ENCODE data around the gene DNAJB1. TPM values are rescaled to one million over a fixed set of nuclear protein-coding genes. Genes with fewer than 3 reads are reported as not detected.

DNAJB1 gene
- total RNA-seq, 2 experiments from 2014 or later = 110 to 112 TPM

GRCh38 chr19:14530506-14530905 lies 12.3 kb upstream of the DNAJB1 start:
- Mint-ChIP-seq H3K27me3 (ENCODE audit: low read depth) (no peaks in the 10 kb centered on the region), H3K36me3 (ENCODE audit: low read depth) (peaks cover 15% of the 10 kb centered on the region), H3K4me1 (ENCODE audit: low read depth) (peaks cover 27% of the 10 kb centered on the region), H3K9me3 (ENCODE audit: insufficient read depth) (no peaks in the 10 kb centered on the region), H3K4me3 (peak overlapping the region; percentile 59), H3K27ac (peak overlapping the region; percentile 37)
- ATAC-seq (no peak), DNase-seq (no peak)
- ChIA-PET CTCF (interaction anchor here (1.2 to 1.9 kb wide), 4 partner anchors 20 to 26 kb away, joined by 4 to 9 read pairs (median 6); no protein-coding TSS in a partner anchor), POLR2A (interaction anchor here (1.0 to 3.7 kb wide), 3 partner anchors 13 to 23 kb away, joined by 3 to 37 read pairs (median 8); partner anchors contain the start of gene DNAJB1)

DNA sequence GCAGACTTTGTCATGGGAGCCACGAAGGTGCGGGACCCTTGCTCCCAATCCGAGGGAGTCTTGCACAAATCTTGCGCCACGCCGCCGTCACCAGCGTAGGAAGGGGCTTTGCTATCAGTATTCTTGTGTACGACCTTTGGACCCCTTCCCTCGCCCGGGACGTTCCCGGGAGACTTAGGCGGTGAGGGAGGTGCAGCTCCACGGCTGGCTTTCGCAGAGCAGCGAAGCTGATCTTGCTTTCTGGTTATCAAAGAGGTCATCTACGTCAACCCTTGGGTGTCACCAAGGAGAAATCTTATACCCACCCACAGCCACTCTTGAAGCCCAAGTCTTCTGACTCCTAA lies 11.8 kb upstream of the DNAJB1 start:
- Mint-ChIP-seq H3K27ac (peak overlapping the region; percentile 96), H3K9me3 (ENCODE audit: insufficient read depth) (no peaks in the 10 kb centered on the region), H3K4me1 (ENCODE audit: low read depth) (peaks cover 27% of the 10 kb centered on the region), H3K27me3 (ENCODE audit: low read depth) (no peaks in the 10 kb centered on the region), H3K4me3 (peak overlapping the region; percentile 97), H3K36me3 (ENCODE audit: low read depth) (peaks cover 15% of the 10 kb centered on the region)
- ChIA-PET POLR2A (interaction anchor here (0.8 to 3.7 kb wide), 3 partner anchors 12 to 24 kb away, joined by 3 to 37 read pairs (median 8); partner anchors contain the start of gene DNAJB1), CTCF (interaction anchor here (0.7 to 1.9 kb wide), 4 partner anchors 21 to 55 kb away, joined by 3 to 9 read pairs (median 6); partner anchors contain the start of gene PTGER1)
- ATAC-seq (peak; percentile 1), DNase-seq (no peak)

GRCh38 chr19:14529254-14530004 lies 11.2 kb upstream of the DNAJB1 start, which contains the start of gene TECR:
TECR (plus strand) TSS chr19:14529594; CDS start chr19:14529697, 103 bp downstream.
- peaks cover 15% of the 10 kb centered on the region for H3K36me3 Mint-ChIP-seq (ENCODE audit: low read depth)
- H3K4me3 Mint-ChIP-seq = peak within 1 kb of the TSS; percentile 97
- peak; percentile 100 for DNase-seq
- peak within 1 kb of the TSS; percentile 96 for H3K27ac Mint-ChIP-seq
- ATAC-seq = peak; percentile 98
- ChIA-PET POLR2A (interaction anchor here (0.7 to 3.7 kb wide), 4 partner anchors 12 to 24 kb away, joined by 3 to 37 read pairs (median 6); partner anchors contain the start of gene DNAJB1), CTCF (interaction anchor here (0.7 to 1.9 kb wide), 4 partner anchors 21 to 54 kb away, joined by 3 to 9 read pairs (median 6); partner anchors contain the start of gene PTGER1)
- H3K27me3 Mint-ChIP-seq (ENCODE audit: low read depth) = no peaks in the 10 kb centered on the region
- peaks cover 27% of the 10 kb centered on the region for H3K4me1 Mint-ChIP-seq (ENCODE audit: low read depth)
- H3K9me3 Mint-ChIP-seq (ENCODE audit: insufficient read depth) = no peaks in the 10 kb centered on the region

DNA sequence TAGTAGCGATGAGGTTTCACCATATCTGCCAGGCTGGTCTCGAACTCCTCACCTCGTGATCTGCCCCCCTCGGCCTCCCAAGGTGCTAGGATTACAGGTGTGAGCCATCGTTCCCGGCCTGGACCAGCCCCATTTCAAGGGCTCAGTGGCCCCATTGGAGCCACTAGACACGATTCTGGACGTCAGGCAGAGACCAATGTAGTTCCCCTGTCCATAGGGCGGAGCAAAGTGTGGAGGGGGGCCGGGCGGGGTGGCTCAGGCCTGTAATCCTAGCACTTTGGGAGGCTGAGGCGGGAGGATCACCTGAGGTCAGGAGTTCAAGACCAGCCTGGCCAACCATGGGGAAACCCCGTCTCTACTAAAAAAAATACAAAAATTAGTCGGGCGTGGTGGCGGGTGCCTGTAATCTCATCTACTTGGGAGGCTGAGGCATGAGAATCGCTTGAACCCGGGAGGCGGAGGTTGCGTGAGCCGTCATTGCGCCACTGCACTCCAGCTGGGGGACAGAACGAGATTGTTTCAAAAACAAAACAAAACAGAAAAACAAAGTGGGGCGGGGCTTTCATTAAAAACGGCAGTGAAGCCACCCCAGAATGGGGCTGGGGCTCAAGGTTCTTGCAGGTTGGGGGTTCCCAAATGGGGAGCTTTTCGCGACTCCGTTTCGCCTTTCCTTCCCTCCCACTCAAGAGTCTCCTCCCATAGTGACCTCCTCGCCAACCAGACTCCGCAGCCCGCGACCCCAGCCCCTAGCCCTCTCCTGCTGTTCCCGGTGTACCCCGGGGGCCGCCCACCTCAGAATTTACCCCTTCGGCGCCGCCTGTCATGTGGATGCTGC lies 10.4 kb upstream of the DNAJB1 start:
- CTCF ChIA-PET = no interaction called here
- peaks cover 30% of the 10 kb centered on the region for H3K4me1 Mint-ChIP-seq (ENCODE audit: low read depth)
- H3K4me3 Mint-ChIP-seq = peak overlapping the region; percentile 97

GRCh38 chr19:14526423-14526822 lies 8.2 kb upstream of the DNAJB1 start:
- Mint-ChIP-seq H3K27me3 (ENCODE audit: low read depth) (no peaks in the 10 kb centered on the region), H3K4me1 (ENCODE audit: low read depth) (peaks cover 41% of the 10 kb centered on the region), H3K9me3 (ENCODE audit: insufficient read depth) (no peaks in the 10 kb centered on the region), H3K4me3 (no peak overlapping the region), H3K36me3 (ENCODE audit: low read depth) (peaks cover 4% of the 10 kb centered on the region), H3K27ac (no peak overlapping the region)
- CTCF ChIA-PET = interaction anchor here (0.6 to 1.2 kb wide), 4 partner anchors 9 to 46 kb away, joined by 3 to 6 read pairs (median 3); partner anchors contain the start of gene NDUFB7
- POLR2A ChIA-PET = interaction anchor here (1.5 kb wide), 1 partner anchor 9 kb away, joined by 11 read pairs; the partner anchor contains the start of gene DNAJB1
- ATAC-seq = no peak
- no peak for DNase-seq

More for the DNA sequence above, 10.4 kb upstream of the DNAJB1 start:
- ATAC-seq (no peak), DNase-seq (no peak)
- no peaks in the 10 kb centered on the region for H3K27me3 Mint-ChIP-seq (ENCODE audit: low read depth)
- H3K27ac Mint-ChIP-seq = peak overlapping the region; percentile 96
- no peaks in the 10 kb centered on the region for H3K9me3 Mint-ChIP-seq (ENCODE audit: insufficient read depth)
- POLR2A ChIA-PET = interaction anchor here (0.7 to 3.7 kb wide), 4 partner anchors 11 to 30 kb away, joined by 3 to 37 read pairs (median 6); partner anchors contain the start of gene DNAJB1
- peaks cover 14% of the 10 kb centered on the region for H3K36me3 Mint-ChIP-seq (ENCODE audit: low read depth)

DNA sequence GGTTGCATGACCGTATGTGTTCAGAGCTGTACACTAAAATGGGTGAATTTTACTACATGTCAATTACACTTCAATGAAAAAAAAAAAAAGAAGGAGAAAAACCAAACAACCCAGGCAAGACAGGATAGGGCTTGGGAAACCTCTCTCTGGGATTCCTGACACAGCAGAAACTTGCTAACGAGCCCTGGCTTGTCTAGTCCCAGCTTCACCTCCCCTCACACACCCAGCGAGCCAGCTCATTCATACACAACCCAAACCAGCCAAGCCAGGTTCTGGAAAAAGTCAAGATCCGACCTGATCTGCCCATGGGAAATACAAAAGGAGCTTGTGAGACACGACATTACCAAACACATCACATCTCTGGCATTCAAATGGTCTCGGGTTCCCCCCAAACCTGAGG lies 7.5 kb upstream of the DNAJB1 start:
- ChIA-PET POLR2A (interaction anchor here (1.5 kb wide), 1 partner anchor 8 kb away, joined by 11 read pairs; the partner anchor contains the start of gene DNAJB1), CTCF (interaction anchor here (0.6 to 1.2 kb wide), 4 partner anchors 8 to 46 kb away, joined by 3 to 6 read pairs (median 3); partner anchors contain the start of gene NDUFB7)
- H3K9me3 Mint-ChIP-seq (ENCODE audit: insufficient read depth) = no peaks in the 10 kb centered on the region
- H3K36me3 Mint-ChIP-seq (ENCODE audit: low read depth) = peaks cover 4% of the 10 kb centered on the region
- ATAC-seq = no peak
- peaks cover 37% of the 10 kb centered on the region for H3K4me1 Mint-ChIP-seq (ENCODE audit: low read depth)
- no peak overlapping the region for H3K4me3 Mint-ChIP-seq
- DNase-seq = no peak
- no peak overlapping the region for H3K27ac Mint-ChIP-seq
- H3K27me3 Mint-ChIP-seq (ENCODE audit: low read depth) = no peaks in the 10 kb centered on the region

DNA sequence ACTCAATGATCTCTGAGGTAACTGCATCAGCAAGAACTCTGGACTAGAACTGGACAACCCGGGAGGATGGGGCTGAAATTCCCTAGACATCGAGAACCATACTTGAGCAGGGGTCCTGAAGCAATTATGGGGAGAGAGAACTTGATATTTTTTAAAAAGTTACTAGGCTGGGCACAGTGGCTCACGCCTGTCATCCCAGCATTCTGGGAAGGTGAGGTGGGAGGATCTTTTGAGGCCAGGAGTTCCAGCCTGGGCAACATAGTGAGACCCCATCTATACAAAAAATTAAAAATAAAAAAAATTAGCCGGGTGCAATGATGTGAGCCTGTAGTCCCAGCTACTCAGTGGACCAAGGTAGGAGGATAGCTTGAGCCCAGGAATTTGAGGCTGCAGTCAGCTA lies 2.3 kb upstream of the DNAJB1 start:
- POLR2A ChIA-PET = interaction anchor here (1.3 to 11.2 kb wide), 2 partner anchors 14 to 859 kb away, joined by 3 to 203 read pairs; partner anchors contain the start of gene AKAP8
- Mint-ChIP-seq H3K4me1 (ENCODE audit: low read depth) (peaks cover 59% of the 10 kb centered on the region), H3K27me3 (ENCODE audit: low read depth) (no peaks in the 10 kb centered on the region), H3K36me3 (ENCODE audit: low read depth) (peaks cover 29% of the 10 kb centered on the region), H3K4me3 (no peak overlapping the region), H3K9me3 (ENCODE audit: insufficient read depth) (no peaks in the 10 kb centered on the region), H3K27ac (peak overlapping the region; percentile 88)
- no peak for ATAC-seq
- DNase-seq = no peak
- CTCF ChIA-PET = interaction anchor here (0.9 kb wide), 1 partner anchor 15 kb away, joined by 3 read pairs; no protein-coding TSS in a partner anchor

- peaks cover 35% of the 10 kb centered on the region for H3K36me3 Mint-ChIP-seq (ENCODE audit: low read depth)
- peaks cover 65% of the 10 kb centered on the region for H3K4me1 Mint-ChIP-seq (ENCODE audit: low read depth)
- CTCF ChIA-PET = interaction anchor here (3.5 to 5.2 kb wide), 2 partner anchors 13 to 31 kb away, joined by 10 to 75 read pairs; no protein-coding TSS in a partner anchor
- no peaks in the 10 kb centered on the region for H3K9me3 Mint-ChIP-seq (ENCODE audit: insufficient read depth)
- peak overlapping the region; percentile 47 for H3K4me3 Mint-ChIP-seq
- no peaks in the 10 kb centered on the region for H3K27me3 Mint-ChIP-seq (ENCODE audit: low read depth)
- H3K27ac Mint-ChIP-seq = peak overlapping the region; percentile 88
- ATAC-seq (no peak), DNase-seq (no peak)
- POLR2A ChIA-PET = interaction anchor here (11.2 kb wide), 1 partner anchor 13 kb away, joined by 203 read pairs; no protein-coding TSS in a partner anchor
Observed at GRCh38 chr19:14519860-14520407, 1.7 kb upstream of the DNAJB1 start.

- H3K9me3 Mint-ChIP-seq (ENCODE audit: insufficient read depth) = no peaks in the 10 kb centered on the region
- no peaks in the 10 kb centered on the region for H3K27me3 Mint-ChIP-seq (ENCODE audit: low read depth)
- ATAC-seq (no peak), DNase-seq (no peak)
- POLR2A ChIA-PET = interaction anchor here (3.6 to 11.2 kb wide), 2 partner anchors 9 to 13 kb away, joined by 37 to 203 read pairs; partner anchors contain the start of gene TECR
- peaks cover 71% of the 10 kb centered on the region for H3K4me1 Mint-ChIP-seq (ENCODE audit: low read depth)
- peaks cover 41% of the 10 kb centered on the region for H3K36me3 Mint-ChIP-seq (ENCODE audit: low read depth)
- H3K27ac Mint-ChIP-seq = peak overlapping the region; percentile 96
- CTCF ChIA-PET = interaction anchor here (1.1 to 5.2 kb wide), 3 partner anchors 13 to 39 kb away, joined by 4 to 75 read pairs (median 10); no protein-coding TSS in a partner anchor
- peak overlapping the region; percentile 77 for H3K4me3 Mint-ChIP-seq
Observed at GRCh38 chr19:14519245-14519859, 1.2 kb upstream of the DNAJB1 start.

DNA sequence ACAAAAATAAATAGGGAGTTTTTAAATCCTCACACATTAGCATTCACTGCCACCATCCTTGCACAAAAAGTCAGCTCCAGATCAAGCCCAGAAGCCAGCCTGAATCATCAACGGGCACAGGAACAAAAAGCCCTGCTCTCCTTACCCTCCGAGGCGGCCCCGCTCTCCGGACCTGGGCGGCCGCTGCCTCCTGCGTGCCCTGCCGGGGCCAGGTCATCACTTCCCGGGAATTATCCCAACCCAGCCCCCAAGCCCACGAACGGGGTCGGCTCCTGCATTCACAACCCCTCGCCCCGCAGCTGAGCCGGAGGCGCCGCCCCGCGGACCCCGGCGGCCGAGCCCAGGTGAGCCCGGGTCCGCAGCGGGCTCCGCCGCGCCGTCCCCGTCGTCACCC lies 754 bp downstream of the DNAJB1 start:
- POLR2A ChIA-PET = interaction anchor here (0.6 to 11.2 kb wide), 18 partner anchors 8 to 645 kb away, joined by 3 to 203 read pairs (median 4); partner anchors contain the start of gene TECR
- Mint-ChIP-seq H3K9me3 (ENCODE audit: insufficient read depth) (no peaks in the 10 kb centered on the region), H3K4me3 (peak overlapping the region; percentile 94), H3K36me3 (ENCODE audit: low read depth) (peaks cover 50% of the 10 kb centered on the region), H3K4me1 (ENCODE audit: low read depth) (peaks cover 60% of the 10 kb centered on the region), H3K27me3 (ENCODE audit: low read depth) (no peaks in the 10 kb centered on the region), H3K27ac (peak overlapping the region; percentile 80)
- peak; percentile 47 for DNase-seq
- ATAC-seq = peak; percentile 0
- CTCF ChIA-PET = interaction anchor here (1.0 to 5.2 kb wide), 7 partner anchors 9 to 381 kb away, joined by 3 to 75 read pairs (median 4); partner anchors contain the start of gene ASF1B
